Stomach (tissue), 9 donors: ENCODE data around the gene TCN1. TPM values are rescaled to one million over a fixed set of nuclear protein-coding genes. Genes with fewer than 3 reads are reported as not detected.

ENCODE experiments used
- DNase-seq, 2 donors: peaks; one replicate each; pipeline versions ENCODE4 v3.0.0 to v3.0.0-alpha.2; 2013 to 2019
- H3K27ac ChIP-seq, 5 donors: fragments of 200-600 bp in 4 of 5; sonication (generic) in 4 of 5; one replicate each; pipeline ENCODE4 v1.5.1; 2013 to 2019; ENCODE audit warnings: mild to moderate bottlenecking in 1 of 5, moderate library complexity in 1 of 5
- H3K27me3 ChIP-seq, 3 donors: fragments of 200-600 bp; sonication (generic); one replicate each; pipeline ENCODE4 v1.5.1; 2017 to 2019; ENCODE audit warnings: mixed run types in 1 of 3
- H3K36me3 ChIP-seq, 4 donors: fragments of 200-600 bp; sonication (generic); 1 replicate in 3 of 4; 2 replicates in 1 of 4; pipeline ENCODE4 v1.5.1; 2016 to 2019
- H3K4me1 ChIP-seq, 4 donors: fragments of 200-600 bp; sonication (generic); one replicate each; pipeline ENCODE4 v1.5.1; 2016 to 2019
- H3K4me3 ChIP-seq, 4 donors: fragments of 200-600 bp; sonication (generic) in 3 of 4; one replicate each; pipeline ENCODE4 v1.5.1; 2016 to 2019; ENCODE audit warnings: mild to moderate bottlenecking in 1 of 4
- H3K9me3 ChIP-seq, 4 donors: fragments of 200-600 bp; sonication (generic); one replicate each; pipeline ENCODE4 v1.5.1; 2016 to 2019
- CTCF ChIP-seq, 7 experiments: fragments of 450-650 bp in 4 of 7; fragments of 200-600 bp in 3 of 7; sonication (generic) in 3 of 7; IDR thresholded peaks; one replicate each; pipeline ENCODE4 v1.5.1; 2016 to 2019; ENCODE audit warnings: antibody characterized with exemption in 7 of 7, control low read depth in 2 of 7, mild to moderate bottlenecking in 1 of 7
- EP300 ChIP-seq: sonication (generic); formaldehyde crosslinking; IDR thresholded peaks from one replicate; pipeline ENCODE4 v1.6.1; 2017; ENCODE audit warnings: antibody characterized with exemption
- POLR2A ChIP-seq, 4 donors: fragments of 450-650 bp; IDR thresholded peaks; one replicate each; pipeline ENCODE4 v1.6.1; 2016; ENCODE audit warnings: antibody characterized with exemption in 4 of 4, control low read depth in 2 of 4, mild to moderate bottlenecking in 1 of 4, moderate library complexity in 1 of 4
- POLR2AphosphoS5 ChIP-seq, 3 donors: sonication (generic); formaldehyde crosslinking; IDR thresholded peaks; one replicate each; pipeline ENCODE4 v1.6.1; 2016; ENCODE audit warnings: antibody characterized with exemption in 3 of 3
- WGBS, 5 donors: extraction: QIAGEN DNeasy Blood & Tissue Kit in 3 of 5; methylation state at CpG; one replicate each; pipeline versions ENCODE4 v1.1.5 to v1.1.7; 2013 to 2018; 5-methylcytosine and 5-hydroxymethylcytosine counted together
- intact Hi-C: fragments of 100-400 bp; cut with DNase I; formaldehyde crosslinking; loops from one replicate; pipeline ENCODE4 v1.15.1; 2023; ENCODE audit warnings: low total_unique reads
- polyA plus RNA-seq, 3 donors: library from polyadenylated mRNA; stranded (reverse); fragments of 200-250 nt; gene quantifications; one replicate each; pipeline ENCODE4 v1.2.3, GENCODE V29; 2013
- total RNA-seq, 5 donors: library from RNA; depleted of rRNA; stranded (reverse); fragments of >200 nt; gene quantifications; one replicate each; pipeline versions ENCODE4 v1.1.0 to v1.2.3, GENCODE V29; 2014 to 2016
- donor health status: healthy with polysubstance abuse.
- donor health status: Bipolar disorder and iron deficiency.
- donor health status: healthy.

The TCN1 gene
- total and polyA plus RNA-seq, 8 donors, result 0.58 to 77.1 (median 40.8) TPM; not detected in 1

DNA sequence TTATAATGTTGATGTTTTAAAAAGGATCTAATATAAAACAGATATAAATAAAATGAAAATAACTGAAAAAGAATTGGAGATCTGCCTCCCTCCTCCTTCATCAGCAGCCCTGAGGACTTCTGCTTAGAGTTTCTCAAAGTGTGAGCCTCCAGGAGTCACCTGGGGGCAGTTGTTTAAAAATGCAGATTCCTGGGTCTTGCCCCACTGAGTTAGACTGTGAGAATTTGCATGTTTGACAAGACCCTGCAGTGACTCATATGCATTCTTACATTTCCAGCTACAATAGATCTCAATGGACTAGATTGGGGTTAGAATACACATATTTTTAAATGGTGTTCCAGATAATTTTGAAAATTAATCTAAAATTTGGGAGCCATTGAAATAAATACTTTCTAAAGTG is 11.5 kb upstream of the TCN1 start:
- no peaks in the 10 kb centered on the region for H3K36me3 ChIP-seq
- no peak for TF ChIP-seq POLR2AphosphoS5 (IDR thresholded peaks at IDR 0.05)
- H3K27me3 ChIP-seq, result no peaks in the 10 kb centered on the region
- H3K4me3 ChIP-seq, result no peak overlapping the region
- H3K9me3 ChIP-seq, result no peaks in the 10 kb centered on the region
- H3K27ac ChIP-seq, result no peak overlapping the region
- no peaks in the 10 kb centered on the region for H3K4me1 ChIP-seq
- intact Hi-C loops, result no loop called here
- DNase-seq, result no peak

- Histone ChIP-seq H3K4me1 (no peaks in the 10 kb centered on the region), H3K27ac (no peak overlapping the region), H3K9me3 (no peaks in the 10 kb centered on the region), H3K27me3 (no peaks in the 10 kb centered on the region), H3K36me3 (no peaks in the 10 kb centered on the region), H3K4me3 (no peak overlapping the region)
- intact Hi-C loops, result no loop called here
- DNase-seq, result no peak
- TF ChIP-seq CTCF (IDR thresholded peaks at IDR 0.05) (no peak), EP300 (no peak), POLR2AphosphoS5 (IDR thresholded peaks at IDR 0.05) (no peak)
Observed at GRCh38 chr11:59877325-59877724, 11.0 kb upstream of the TCN1 start.

GRCh38 chr11:59875856-59876519 is 9.7 kb upstream of the TCN1 start:
- peak in 1 of 2 donors; percentile 33 for DNase-seq
- H3K27me3 ChIP-seq, result no peaks in the 10 kb centered on the region
- no peaks in the 10 kb centered on the region for H3K36me3 ChIP-seq
- peak in 2 of 3 donors; percentile 45 to 57 for TF ChIP-seq POLR2AphosphoS5 (IDR thresholded peaks at IDR 0.05)
- TF ChIP-seq POLR2A (IDR thresholded peaks at IDR 0.05), result no peak
- H3K4me1 ChIP-seq, result no peaks in the 10 kb centered on the region
- H3K27ac ChIP-seq, result peak overlapping the region in 2 of 5 donors; percentile 12 to 41
- 20 to 36% (median 27%) methylated on average over 9 of the region's 9 CpGs for WGBS, 5 donors
- H3K4me3 ChIP-seq, result no peak overlapping the region
- H3K9me3 ChIP-seq, result no peaks in the 10 kb centered on the region
- intact Hi-C loops, result no loop called here

DNA sequence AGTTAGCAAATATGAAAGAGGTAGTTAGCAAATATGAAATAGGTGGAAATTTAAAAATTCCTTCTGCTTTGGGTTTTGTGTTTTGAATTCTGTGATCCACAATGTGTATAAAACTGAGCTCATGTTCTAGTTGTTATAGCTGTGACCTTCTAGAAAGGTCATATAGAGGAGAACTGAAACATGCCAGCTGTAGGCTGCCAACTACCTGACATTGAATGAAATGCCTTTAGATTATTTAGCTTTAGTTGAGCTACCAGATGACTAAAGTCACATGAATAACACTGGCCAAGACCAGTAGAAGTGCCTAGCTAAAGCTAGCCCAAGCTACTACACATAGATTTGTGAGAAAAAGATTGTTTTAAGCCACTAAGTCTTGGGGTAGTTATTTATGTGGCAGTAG is 5.8 kb upstream of the TCN1 start:
- no peaks in the 10 kb centered on the region for H3K27me3 ChIP-seq
- H3K4me3 ChIP-seq, result no peak overlapping the region
- H3K9me3 ChIP-seq, result no peaks in the 10 kb centered on the region
- TF ChIP-seq CTCF (IDR thresholded peaks at IDR 0.05) (no peak), EP300 (no peak), POLR2A (IDR thresholded peaks at IDR 0.05) (no peak), POLR2AphosphoS5 (IDR thresholded peaks at IDR 0.05) (no peak)
- H3K4me1 ChIP-seq, result no peaks in the 10 kb centered on the region
- intact Hi-C loops, result no loop called here
- no peak for DNase-seq
- no peak overlapping the region for H3K27ac ChIP-seq
- no peaks in the 10 kb centered on the region for H3K36me3 ChIP-seq

GRCh38 chr11:59867946-59868345 is 1.7 kb upstream of the TCN1 start:
- Histone ChIP-seq H3K4me3 (no peak overlapping the region), H3K9me3 (no peaks in the 10 kb centered on the region), H3K27ac (no peak overlapping the region), H3K36me3 (no peaks in the 10 kb centered on the region), H3K4me1 (peaks cover 0 to 22% (median 0%) of the 10 kb centered on the region in 4 donors), H3K27me3 (no peaks in the 10 kb centered on the region)
- 66 to 77% (median 73%) methylated on average over 2 of the region's 2 CpGs for WGBS, 5 donors
- TF ChIP-seq EP300 (no peak), POLR2AphosphoS5 (IDR thresholded peaks at IDR 0.05) (no peak), POLR2A (IDR thresholded peaks at IDR 0.05) (no peak), CTCF (IDR thresholded peaks at IDR 0.05) (no peak)
- intact Hi-C loops, result no loop called here
- DNase-seq, result no peak
